GM21423 (cell line): ENCODE data around the gene ENTPD3.

Source experiments
- ATAC-seq: cut with Tn5 transposase; IDR thresholded peaks from one replicate; pipeline ENCODE4 v1.9.1; 2021; ENCODE audit warnings: mild to moderate bottlenecking, moderate library complexity; ENCODE audit not compliant: unreplicated experiment

ENTPD3 gene, protein sequence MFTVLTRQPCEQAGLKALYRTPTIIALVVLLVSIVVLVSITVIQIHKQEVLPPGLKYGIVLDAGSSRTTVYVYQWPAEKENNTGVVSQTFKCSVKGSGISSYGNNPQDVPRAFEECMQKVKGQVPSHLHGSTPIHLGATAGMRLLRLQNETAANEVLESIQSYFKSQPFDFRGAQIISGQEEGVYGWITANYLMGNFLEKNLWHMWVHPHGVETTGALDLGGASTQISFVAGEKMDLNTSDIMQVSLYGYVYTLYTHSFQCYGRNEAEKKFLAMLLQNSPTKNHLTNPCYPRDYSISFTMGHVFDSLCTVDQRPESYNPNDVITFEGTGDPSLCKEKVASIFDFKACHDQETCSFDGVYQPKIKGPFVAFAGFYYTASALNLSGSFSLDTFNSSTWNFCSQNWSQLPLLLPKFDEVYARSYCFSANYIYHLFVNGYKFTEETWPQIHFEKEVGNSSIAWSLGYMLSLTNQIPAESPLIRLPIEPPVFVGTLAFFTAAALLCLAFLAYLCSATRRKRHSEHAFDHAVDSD

DNA sequence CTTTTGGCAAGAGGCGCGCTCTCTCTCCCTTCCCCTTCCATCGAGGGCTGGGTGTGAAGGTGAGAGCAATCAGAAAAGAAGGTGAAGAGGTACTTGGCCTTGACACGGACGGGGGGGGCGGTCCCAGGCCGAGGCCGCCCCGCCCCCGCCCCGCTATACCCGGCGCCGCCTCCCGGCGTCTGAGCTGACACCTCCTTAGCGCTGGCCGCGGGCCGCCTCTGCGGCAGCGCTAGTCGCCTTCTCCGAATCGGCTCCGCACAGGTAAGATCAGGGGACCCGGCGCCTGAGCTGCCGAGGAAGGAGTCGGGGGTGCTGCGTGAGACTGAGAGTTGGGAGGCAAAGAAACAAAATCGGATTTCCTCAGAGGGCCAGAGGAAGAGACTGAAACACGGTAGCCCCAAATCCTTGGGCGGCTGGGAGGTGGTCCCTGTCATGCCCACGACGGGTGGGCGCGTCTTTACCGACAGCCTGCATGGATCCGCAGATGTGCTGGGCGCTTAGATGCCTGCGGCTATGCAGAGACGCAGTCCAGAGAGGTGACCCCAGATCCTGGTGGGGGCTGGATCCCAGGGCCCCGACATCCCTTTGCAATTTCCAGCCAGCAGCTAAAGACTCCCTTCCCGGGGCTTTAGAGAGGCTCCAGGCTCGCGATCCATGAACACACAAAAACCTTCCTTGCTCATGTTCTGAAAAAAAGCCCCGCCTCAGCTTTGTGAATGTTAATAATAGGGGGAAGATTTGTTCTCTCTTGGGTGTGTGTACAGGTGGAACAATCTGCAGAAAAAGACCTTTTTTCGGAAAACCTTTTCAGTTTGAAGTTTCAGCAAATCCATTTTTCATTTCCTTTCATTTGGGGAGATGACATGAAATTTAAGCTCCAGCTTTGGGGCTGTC, at the start of gene ENTPD3:
Gene ENTPD3 (plus strand): TSS at position 184 of the 894 bp plus-strand sequence. CDS start 874 bp downstream, outside the sequence.
- no peak for ATAC-seq

DNA sequence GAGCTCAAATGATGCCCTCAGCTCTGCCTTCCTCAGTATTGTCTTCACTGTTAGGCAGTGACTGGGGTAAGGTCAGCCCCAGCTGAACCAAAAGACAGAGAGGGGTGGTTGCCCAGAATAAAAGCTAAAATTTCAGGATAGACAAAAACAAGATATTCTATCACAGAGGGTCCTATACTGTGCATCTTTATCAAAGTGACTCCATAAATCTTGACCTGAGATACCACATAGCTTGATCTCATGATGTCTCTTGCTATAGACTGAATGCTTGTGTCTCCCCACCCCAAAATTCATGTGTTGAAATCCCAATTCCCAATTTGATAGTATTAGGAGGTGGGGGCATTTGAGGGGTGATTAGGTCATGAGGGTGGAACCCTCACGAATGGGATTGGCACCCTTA, 47.1 kb upstream of the ENTPD3 start:
- ATAC-seq, result no peak

DNA sequence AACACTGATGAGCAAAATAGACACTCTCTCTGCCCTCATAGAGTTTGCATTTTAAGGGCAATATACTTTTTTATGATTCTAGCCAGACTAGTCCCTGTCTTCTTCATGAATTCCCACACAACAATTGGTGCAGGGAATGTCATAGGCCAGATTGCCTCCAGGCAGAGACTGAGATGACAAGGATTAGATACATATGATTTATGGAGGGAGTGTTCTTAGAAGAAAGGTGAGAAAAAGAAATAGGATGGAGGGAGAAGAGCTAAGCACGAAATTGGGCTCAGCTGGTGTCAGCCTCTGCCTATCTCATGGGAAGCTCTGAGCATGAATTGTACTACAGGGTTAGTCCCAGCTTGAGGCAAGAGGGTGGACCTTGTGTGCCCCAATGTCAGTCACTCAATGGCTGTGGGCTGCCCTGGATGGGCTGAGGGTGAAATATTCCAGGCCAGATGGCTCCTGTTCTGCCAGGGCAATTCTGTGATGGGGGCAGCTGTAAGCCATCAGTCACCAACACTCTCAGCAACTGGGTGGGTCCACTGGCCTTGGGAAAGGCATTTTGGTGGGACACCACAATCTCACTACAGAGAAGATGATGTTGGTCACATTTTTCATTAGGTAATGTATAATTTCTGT, 46.3 kb upstream of the ENTPD3 start:
- ATAC-seq, result no peak

GRCh38 chr3:40341671-40342070, 45.3 kb upstream of the ENTPD3 start:
- no peak for ATAC-seq

- no peak for ATAC-seq
Measured at GRCh38 chr3:40350529-40350928, 36.5 kb upstream of the ENTPD3 start.

DNA sequence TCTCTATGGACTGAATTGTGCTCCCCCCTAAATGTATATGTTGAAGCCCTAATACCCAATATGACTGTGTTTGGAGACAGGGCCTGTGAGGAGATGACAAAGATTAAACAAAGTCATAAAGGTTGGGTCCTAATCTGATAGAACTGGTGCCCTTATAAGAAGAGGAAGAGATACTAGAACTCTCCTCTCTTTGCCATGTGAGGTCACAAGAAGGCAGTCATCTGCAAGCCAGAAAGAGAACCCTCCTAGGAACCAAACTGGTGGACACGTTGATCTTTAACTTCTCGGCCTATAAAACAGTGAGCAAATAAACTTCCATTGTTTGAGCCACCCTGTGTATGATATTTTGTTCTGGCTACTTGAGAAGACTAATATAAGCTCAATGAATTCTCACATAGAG, 31.6 kb upstream of the ENTPD3 start:
- no peak for ATAC-seq

- ATAC-seq, result no peak
Measured at GRCh38 chr3:40358454-40358853, 28.5 kb upstream of the ENTPD3 start.

GRCh38 chr3:40363674-40364073, 23.3 kb upstream of the ENTPD3 start:
- ATAC-seq, result no peak

DNA sequence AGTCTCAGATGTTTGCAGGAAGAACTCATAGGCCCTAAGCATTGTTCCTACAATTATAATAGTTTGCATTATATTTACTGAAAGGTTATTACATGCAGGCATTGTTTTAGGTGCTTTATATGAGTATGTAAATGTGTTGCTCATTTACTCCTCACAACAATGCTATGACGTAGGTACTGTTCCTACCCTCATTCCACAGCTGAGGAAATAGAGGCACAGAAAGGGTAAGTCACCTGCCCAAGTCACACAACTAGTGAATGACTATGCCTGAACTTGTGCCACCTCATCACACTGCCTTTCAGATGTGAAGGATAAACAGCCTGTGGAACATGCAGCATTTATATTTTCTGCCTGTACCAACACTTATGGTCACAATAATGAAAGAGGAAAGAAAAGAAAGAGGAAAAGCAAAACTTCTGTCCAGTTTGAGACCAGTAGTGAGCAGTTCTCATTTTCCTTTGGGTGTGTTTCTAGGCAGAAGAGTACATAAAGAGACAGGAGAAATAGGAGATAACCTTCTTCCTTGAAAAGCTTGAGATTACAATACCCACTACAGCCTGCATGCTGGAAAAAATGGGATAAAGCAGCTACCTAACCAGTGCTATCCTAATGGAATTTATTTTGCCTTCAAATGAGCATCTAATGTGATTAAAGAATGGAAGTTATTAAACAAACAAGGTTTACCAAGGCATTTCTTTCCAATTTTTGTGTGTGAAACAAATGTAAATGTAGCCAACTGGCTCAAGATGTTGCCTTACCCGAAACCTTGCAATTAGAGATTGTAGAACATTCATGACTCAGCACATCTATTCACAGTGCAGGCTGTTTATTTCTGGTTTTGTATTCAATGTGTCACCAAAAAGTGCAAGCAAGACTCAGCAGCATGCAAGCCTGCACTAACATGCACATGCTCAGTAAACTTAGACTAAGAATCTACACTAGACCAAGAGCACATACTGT, 20.5 kb upstream of the ENTPD3 start:
- ATAC-seq, result no peak

- no peak for ATAC-seq
Measured at GRCh38 chr3:40369716-40370115, 17.3 kb upstream of the ENTPD3 start.

DNA sequence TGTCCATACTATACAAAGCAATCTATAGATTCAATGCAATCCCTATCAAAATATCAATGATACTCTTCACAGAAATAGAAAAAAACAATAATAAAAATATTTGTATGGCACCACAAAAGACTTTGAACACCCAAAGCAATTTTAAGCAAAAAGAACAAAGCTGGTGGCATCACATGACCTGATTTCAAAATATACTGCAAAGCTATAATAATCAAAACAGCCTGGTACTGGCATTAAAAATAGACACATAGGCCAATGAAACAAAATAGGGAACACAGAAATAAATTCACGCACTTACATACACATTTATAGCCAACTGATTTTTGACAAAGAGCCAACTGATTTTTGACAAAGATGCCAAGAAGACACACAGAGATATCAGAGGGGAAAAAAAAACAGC, 9.2 kb upstream of the ENTPD3 start:
- ATAC-seq, result no peak

GRCh38 chr3:40379674-40380306, 7.2 kb upstream of the ENTPD3 start:
- no peak for ATAC-seq

- ATAC-seq, result no peak
Measured at GRCh38 chr3:40381904-40382616, 4.9 kb upstream of the ENTPD3 start.

- ATAC-seq, result no peak
Measured at GRCh38 chr3:40382617-40382979, 4.4 kb upstream of the ENTPD3 start.

- no peak for ATAC-seq
Measured at GRCh38 chr3:40386213-40386612, 771 bp upstream of the ENTPD3 start.

DNA sequence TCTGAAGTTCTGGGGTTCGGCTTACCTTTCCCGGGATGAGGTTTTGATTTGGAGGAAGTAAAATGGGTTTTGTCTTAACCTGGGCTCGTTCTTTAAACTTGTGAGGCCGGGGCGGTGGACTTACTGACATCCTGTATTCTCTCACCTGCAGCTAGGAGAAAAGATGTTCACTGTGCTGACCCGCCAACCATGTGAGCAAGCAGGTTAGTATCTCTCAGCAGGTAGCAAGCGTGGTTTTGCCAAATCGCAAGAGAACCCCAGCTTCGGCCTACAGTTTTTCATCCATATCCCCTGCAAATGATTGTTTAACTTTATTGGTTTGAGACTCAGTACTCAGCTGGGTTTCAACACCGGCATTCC, 891 bp downstream of the ENTPD3 start:
- no peak for ATAC-seq

GRCh38 chr3:40396406-40396805, 9.4 kb downstream of the ENTPD3 start:
- no peak for ATAC-seq

DNA sequence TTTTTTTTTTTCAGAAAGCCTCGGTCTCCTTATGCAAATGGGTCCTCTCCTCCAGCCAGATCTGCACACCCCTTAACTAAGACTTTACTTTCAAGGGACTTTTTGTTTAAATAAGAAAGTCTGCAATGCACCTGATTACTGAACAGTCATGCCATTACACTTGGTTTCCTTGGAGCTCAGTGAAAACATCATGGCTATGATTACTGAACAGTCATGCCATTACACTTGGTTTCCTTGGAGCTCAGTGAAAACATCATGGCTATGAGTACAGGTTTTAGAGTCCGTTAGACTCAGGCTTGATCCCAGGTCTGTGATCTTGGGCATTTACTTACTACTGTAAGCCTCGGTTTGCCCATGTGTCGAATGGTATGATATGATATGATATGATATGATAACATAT, 10.1 kb downstream of the ENTPD3 start:
- no peak for ATAC-seq

GRCh38 chr3:40397912-40398311, 10.9 kb downstream of the ENTPD3 start:
- ATAC-seq, result no peak
